HG03432 (cell line): Measurements from ENCODE around the gene ZNHIT3.

Experiments used
- ATAC-seq: cut with Tn5 transposase; IDR thresholded peaks from one replicate; pipeline ENCODE4 v1.9.1; 2021; ENCODE audit warnings: mild to moderate bottlenecking, moderate library complexity; ENCODE audit not compliant: unreplicated experiment

ZNHIT3 gene

DNA sequence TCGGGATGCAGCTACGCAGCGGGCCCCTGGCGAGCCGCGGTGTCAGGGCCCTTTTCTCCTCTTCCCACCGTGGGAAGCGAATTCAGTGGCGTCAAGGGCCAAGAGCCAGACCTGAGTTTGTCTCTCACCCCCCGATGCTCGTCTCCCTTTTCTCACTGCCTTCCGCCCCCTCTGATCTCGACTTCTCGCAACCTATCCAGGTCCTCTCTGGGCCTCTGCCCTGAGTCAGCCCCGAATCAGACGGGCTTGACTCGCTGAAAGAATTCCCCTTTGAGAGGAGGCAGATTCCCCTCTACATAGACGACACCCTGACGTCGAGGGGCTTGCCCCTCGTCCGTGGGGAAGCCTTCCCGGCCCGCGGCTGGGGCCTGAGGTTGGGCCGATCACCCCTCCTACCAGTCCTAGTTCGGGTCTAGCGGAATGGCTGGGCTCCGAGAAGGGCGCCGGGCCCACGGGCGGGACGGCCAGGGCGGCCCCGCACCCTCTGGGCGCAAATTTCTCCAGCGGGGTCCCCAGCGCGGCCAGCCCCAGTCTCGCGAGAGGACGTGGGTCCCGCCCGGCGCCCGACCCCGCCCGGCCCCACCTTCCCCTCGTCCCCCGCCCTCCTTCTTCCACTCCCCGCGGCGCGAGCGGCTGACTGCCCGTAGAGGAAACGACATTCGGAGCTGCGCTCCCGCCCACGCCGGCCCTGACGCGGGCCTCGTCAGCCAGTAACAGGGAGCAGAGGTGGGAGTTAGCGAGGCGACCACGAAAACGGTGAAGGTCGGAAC, 58.0 kb downstream of the ZNHIT3 start, which contains the start of gene GGNBP2:
Gene GGNBP2, plus strand, starts transcription at position 613 of the 770 bp plus-strand sequence. CDS start 806 bp downstream, outside the sequence.
- ATAC-seq, result peak; percentile 59

- ATAC-seq, result no peak
Observed at GRCh38 chr17:36545077-36545464, 58.6 kb downstream of the ZNHIT3 start.
